Measurements from ENCODE around the gene NAB1. TPM values are rescaled to one million over a fixed set of nuclear protein-coding genes. Genes with fewer than 3 reads are reported as not detected.

The NAB1 gene
- polyA plus RNA-seq, 1 donor from 2014 or later: 49.8 TPM

DNA sequence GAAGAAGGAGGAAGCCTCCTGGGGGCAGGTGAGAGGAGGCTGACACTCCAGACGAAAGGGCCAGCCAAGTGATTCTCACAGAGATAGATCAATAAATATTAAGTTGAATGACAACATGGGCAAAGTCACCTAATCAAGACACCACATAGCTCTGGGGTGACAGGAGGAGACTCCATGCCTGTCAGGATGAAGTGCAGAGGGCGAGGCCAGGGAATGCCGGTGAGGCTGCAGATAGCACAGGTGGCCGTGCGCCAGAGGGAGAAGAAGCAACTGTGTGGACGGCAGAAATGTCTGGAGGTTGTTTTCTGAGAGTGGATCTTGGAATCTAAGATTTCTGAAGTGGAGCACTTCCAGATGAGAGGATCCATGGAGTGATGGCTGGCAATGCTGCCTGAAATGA, 71.4 kb downstream of the NAB1 start:
- no peak overlapping the region for H2AFZ ChIP-seq (ENCODE audit: low read depth, low read length)
- H3K27ac ChIP-seq (ENCODE audit: low read length): no peak overlapping the region
- no peak for TF ChIP-seq EZH2 (IDR thresholded peaks at IDR 0.05; ENCODE audit: borderline replicate concordance, insufficient read depth, low read length, poor library complexity, severe bottlenecking)
- no peak for TF ChIP-seq MXI1 (conservative IDR thresholded peaks at IDR 0.05; ENCODE audit: poor library complexity, severe bottlenecking)
- TF ChIP-seq SMC3 (conservative IDR thresholded peaks at IDR 0.05; ENCODE audit: poor library complexity): no peak
- TF ChIP-seq, protein P1, sequence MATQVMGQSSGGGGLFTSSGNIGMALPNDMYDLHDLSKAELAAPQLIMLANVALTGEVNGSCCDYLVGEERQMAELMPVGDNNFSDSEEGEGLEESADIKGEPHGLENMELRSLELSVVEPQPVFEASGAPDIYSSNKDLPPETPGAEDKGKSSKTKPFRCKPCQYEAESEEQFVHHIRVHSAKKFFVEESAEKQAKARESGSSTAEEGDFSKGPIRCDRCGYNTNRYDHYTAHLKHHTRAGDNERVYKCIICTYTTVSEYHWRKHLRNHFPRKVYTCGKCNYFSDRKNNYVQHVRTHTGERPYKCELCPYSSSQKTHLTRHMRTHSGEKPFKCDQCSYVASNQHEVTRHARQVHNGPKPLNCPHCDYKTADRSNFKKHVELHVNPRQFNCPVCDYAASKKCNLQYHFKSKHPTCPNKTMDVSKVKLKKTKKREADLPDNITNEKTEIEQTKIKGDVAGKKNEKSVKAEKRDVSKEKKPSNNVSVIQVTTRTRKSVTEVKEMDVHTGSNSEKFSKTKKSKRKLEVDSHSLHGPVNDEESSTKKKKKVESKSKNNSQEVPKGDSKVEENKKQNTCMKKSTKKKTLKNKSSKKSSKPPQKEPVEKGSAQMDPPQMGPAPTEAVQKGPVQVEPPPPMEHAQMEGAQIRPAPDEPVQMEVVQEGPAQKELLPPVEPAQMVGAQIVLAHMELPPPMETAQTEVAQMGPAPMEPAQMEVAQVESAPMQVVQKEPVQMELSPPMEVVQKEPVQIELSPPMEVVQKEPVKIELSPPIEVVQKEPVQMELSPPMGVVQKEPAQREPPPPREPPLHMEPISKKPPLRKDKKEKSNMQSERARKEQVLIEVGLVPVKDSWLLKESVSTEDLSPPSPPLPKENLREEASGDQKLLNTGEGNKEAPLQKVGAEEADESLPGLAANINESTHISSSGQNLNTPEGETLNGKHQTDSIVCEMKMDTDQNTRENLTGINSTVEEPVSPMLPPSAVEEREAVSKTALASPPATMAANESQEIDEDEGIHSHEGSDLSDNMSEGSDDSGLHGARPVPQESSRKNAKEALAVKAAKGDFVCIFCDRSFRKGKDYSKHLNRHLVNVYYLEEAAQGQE (IDR thresholded peaks at IDR 0.05; ENCODE audit: borderline replicate concordance): no peak
- TF ChIP-seq EP300 (conservative IDR thresholded peaks at IDR 0.05; ENCODE audit: poor library complexity, severe bottlenecking): no peak
- TF ChIP-seq, protein P2, sequence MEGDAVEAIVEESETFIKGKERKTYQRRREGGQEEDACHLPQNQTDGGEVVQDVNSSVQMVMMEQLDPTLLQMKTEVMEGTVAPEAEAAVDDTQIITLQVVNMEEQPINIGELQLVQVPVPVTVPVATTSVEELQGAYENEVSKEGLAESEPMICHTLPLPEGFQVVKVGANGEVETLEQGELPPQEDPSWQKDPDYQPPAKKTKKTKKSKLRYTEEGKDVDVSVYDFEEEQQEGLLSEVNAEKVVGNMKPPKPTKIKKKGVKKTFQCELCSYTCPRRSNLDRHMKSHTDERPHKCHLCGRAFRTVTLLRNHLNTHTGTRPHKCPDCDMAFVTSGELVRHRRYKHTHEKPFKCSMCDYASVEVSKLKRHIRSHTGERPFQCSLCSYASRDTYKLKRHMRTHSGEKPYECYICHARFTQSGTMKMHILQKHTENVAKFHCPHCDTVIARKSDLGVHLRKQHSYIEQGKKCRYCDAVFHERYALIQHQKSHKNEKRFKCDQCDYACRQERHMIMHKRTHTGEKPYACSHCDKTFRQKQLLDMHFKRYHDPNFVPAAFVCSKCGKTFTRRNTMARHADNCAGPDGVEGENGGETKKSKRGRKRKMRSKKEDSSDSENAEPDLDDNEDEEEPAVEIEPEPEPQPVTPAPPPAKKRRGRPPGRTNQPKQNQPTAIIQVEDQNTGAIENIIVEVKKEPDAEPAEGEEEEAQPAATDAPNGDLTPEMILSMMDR (IDR thresholded peaks at IDR 0.05; ENCODE audit: poor library complexity, severe bottlenecking): no peak
- no peaks in the 10 kb centered on the region for H3K9me2 ChIP-seq (ENCODE audit: insufficient read depth, low read length)
- no peak overlapping the region for H3K4me2 ChIP-seq (ENCODE audit: low read length)
- no peaks in the 10 kb centered on the region for H3F3A ChIP-seq (ENCODE audit: insufficient read depth, low read length, poor library complexity, severe bottlenecking)
- H3K79me2 ChIP-seq (replicated peaks; ENCODE audit: insufficient read depth, low read length): no peaks in the 10 kb centered on the region
- no peak overlapping the region for H3K4me3 ChIP-seq (ENCODE audit: low read length)
- H3K36me3 ChIP-seq (ENCODE audit: insufficient read depth, low read length): no peaks in the 10 kb centered on the region
- H3K9ac ChIP-seq (ENCODE audit: low read length): no peak overlapping the region
- H4K20me1 ChIP-seq (ENCODE audit: insufficient read depth): no peaks in the 10 kb centered on the region
- H3K27me3 ChIP-seq (ENCODE audit: insufficient read depth, low read depth, low read length): no peaks in the 10 kb centered on the region
- no peaks in the 10 kb centered on the region for H3K9me3 ChIP-seq (ENCODE audit: low read length)

DNA sequence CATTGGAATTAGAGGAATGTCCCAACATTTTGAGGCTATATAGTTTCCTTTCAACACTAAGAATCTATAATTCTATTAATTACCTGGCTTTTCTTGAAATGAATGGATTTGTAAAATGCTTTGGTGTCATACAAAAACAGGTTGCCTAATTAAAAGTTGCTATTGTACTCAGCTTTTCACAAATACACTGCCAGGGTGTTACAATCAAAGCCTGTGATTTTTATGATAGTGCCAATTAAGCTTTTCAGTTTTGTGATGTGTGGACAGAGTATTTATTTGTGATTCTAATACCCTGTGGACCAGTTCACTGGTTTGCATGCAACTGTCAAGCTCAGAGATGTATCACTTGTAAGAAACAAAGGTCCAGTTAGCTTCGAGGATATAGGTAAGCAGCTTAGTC, 71.8 kb downstream of the NAB1 start:
- no peaks in the 10 kb centered on the region for H3K36me3 ChIP-seq (ENCODE audit: insufficient read depth, low read length)
- no peaks in the 10 kb centered on the region for H3F3A ChIP-seq (ENCODE audit: insufficient read depth, low read length, poor library complexity, severe bottlenecking)
- no peaks in the 10 kb centered on the region for H3K9me2 ChIP-seq (ENCODE audit: insufficient read depth, low read length)
- no peak overlapping the region for H3K9ac ChIP-seq (ENCODE audit: low read length)
- no peaks in the 10 kb centered on the region for H4K20me1 ChIP-seq (ENCODE audit: insufficient read depth)
- no peaks in the 10 kb centered on the region for H3K79me2 ChIP-seq (replicated peaks; ENCODE audit: insufficient read depth, low read length)
- H3K27ac ChIP-seq (ENCODE audit: low read length): no peak overlapping the region
- H2AFZ ChIP-seq (ENCODE audit: low read depth, low read length): no peak overlapping the region
- TF ChIP-seq MXI1 (conservative IDR thresholded peaks at IDR 0.05; ENCODE audit: poor library complexity, severe bottlenecking): no peak
- TF ChIP-seq, protein P2 (IDR thresholded peaks at IDR 0.05; ENCODE audit: poor library complexity, severe bottlenecking): no peak
- no peak for TF ChIP-seq RAD21 (conservative IDR thresholded peaks at IDR 0.05)
- TF ChIP-seq EP300 (conservative IDR thresholded peaks at IDR 0.05; ENCODE audit: poor library complexity, severe bottlenecking): no peak
- TF ChIP-seq TAF1 (IDR thresholded peaks at IDR 0.05; ENCODE audit: low read depth): no peak
- TF ChIP-seq, protein P1 (IDR thresholded peaks at IDR 0.05; ENCODE audit: borderline replicate concordance): no peak
- TF ChIP-seq EZH2 (IDR thresholded peaks at IDR 0.05; ENCODE audit: borderline replicate concordance, insufficient read depth, low read length, poor library complexity, severe bottlenecking): no peak
- TF ChIP-seq SMC3 (conservative IDR thresholded peaks at IDR 0.05; ENCODE audit: poor library complexity): no peak
- TF ChIP-seq POLR2AphosphoS5 (IDR thresholded peaks at IDR 0.05): no peak
- no peak overlapping the region for H3K4me2 ChIP-seq (ENCODE audit: low read length)
- H3K9me3 ChIP-seq (ENCODE audit: low read length): no peaks in the 10 kb centered on the region
- H3K27me3 ChIP-seq (ENCODE audit: insufficient read depth, low read depth, low read length): no peaks in the 10 kb centered on the region
- no peak overlapping the region for H3K4me3 ChIP-seq (ENCODE audit: low read length)
